Liver (tissue), 9 donors: ENCODE results near the gene WDR49. TPM values are rescaled to one million over a fixed set of nuclear protein-coding genes. Genes with fewer than 3 reads are reported as not detected.

Source experiments
- DNase-seq: peaks from one replicate; pipeline ENCODE4 v3.0.0-alpha.2; 2017; ENCODE audit warnings: low spot score
- H3K27ac ChIP-seq, 2 donors: one replicate each; pipeline ENCODE4 v1.7.0; 2013; ENCODE audit warnings: inconsistent platforms in 2 of 2, low read length in 2 of 2, control low read depth in 1 of 2, low read depth in 1 of 2, mild to moderate bottlenecking in 1 of 2
- H3K27me3 ChIP-seq, 4 donors: one replicate each; pipeline versions ENCODE4 v1.6.1 to v1.7.0; 2013; ENCODE audit warnings: low read length in 3 of 4, inconsistent platforms in 1 of 4, mild to moderate bottlenecking in 1 of 4, moderate library complexity in 1 of 4; ENCODE audit not compliant: control insufficient read depth in 4 of 4, insufficient read depth in 4 of 4
- H3K36me3 ChIP-seq, 4 donors: one replicate each; pipeline versions ENCODE4 v1.6.1 to v1.7.0; 2013; ENCODE audit warnings: low read length in 3 of 4, mild to moderate bottlenecking in 3 of 4, low read depth in 1 of 4, moderate library complexity in 1 of 4; ENCODE audit not compliant: control insufficient read depth in 4 of 4, insufficient read depth in 3 of 4
- H3K4me1 ChIP-seq, 4 donors: one replicate each; pipeline versions ENCODE4 v1.6.1 to v1.7.0; 2013; ENCODE audit warnings: low read length in 3 of 4, mild to moderate bottlenecking in 3 of 4, moderate library complexity in 1 of 4; ENCODE audit not compliant: control insufficient read depth in 4 of 4, insufficient read depth in 4 of 4
- H3K4me3 ChIP-seq, 3 donors: one replicate each; pipeline versions ENCODE4 v1.6.1 to v1.7.0; 2013; ENCODE audit warnings: low read length in 3 of 3, control low read depth in 1 of 3, low read depth in 1 of 3, mild to moderate bottlenecking in 1 of 3
- H3K9ac ChIP-seq, 2 donors: one replicate each; pipeline ENCODE4 v1.7.0; 2013; ENCODE audit warnings: low read length in 2 of 2, mild to moderate bottlenecking in 2 of 2, moderate library complexity in 2 of 2, control low read depth in 1 of 2, low read depth in 1 of 2
- H3K9me3 ChIP-seq, 4 donors: one replicate each; pipeline versions ENCODE4 v1.6.1 to v1.7.0; 2013; ENCODE audit warnings: low read length in 3 of 4; ENCODE audit not compliant: control insufficient read depth in 4 of 4
- CTCF ChIP-seq: fragments of 150-350 bp; IDR thresholded peaks from 2 replicates; pipeline ENCODE4 v1.5.1; 2017; ENCODE audit warnings: improper control_type of control experiment, low read depth, low read length; ENCODE audit not compliant: missing input control
- EGR1 ChIP-seq, 2 donors: IDR thresholded peaks; 2 replicates each; pipeline ENCODE4 v1.6.1; 2016 to 2018; ENCODE audit warnings: antibody characterized with exemption in 2 of 2, low read depth in 2 of 2
- FOXA1 ChIP-seq: IDR thresholded peaks from 2 replicates; pipeline ENCODE4 v1.6.1; 2016; ENCODE audit warnings: antibody characterized with exemption
- FOXA2 ChIP-seq: IDR thresholded peaks from 2 replicates; pipeline ENCODE4 v1.6.1; 2016; ENCODE audit warnings: antibody characterized with exemption
- GABPA ChIP-seq, 2 donors: IDR thresholded peaks in 1 of 2; conservative IDR thresholded peaks in 1 of 2; 2 replicates each; pipeline ENCODE4 v1.6.1; 2016; ENCODE audit warnings: antibody characterized with exemption in 2 of 2, mild to moderate bottlenecking in 1 of 2, moderate library complexity in 1 of 2
- HNF4A ChIP-seq, 2 donors: conservative IDR thresholded peaks; 2 replicates each; pipeline ENCODE4 v1.6.1; 2016; ENCODE audit warnings: antibody characterized with exemption in 2 of 2, mild to moderate bottlenecking in 2 of 2
- HNF4G ChIP-seq: IDR thresholded peaks from 2 replicates; pipeline ENCODE4 v1.6.1; 2016; ENCODE audit warnings: antibody characterized with exemption
- JUND ChIP-seq, 2 donors: IDR thresholded peaks; 2 replicates each; pipeline ENCODE4 v1.6.1; 2016; ENCODE audit warnings: antibody characterized with exemption in 2 of 2
- NR2F2 ChIP-seq: IDR thresholded peaks from 2 replicates; pipeline ENCODE4 v1.6.1; 2016; ENCODE audit warnings: antibody characterized with exemption
- RAD21 ChIP-seq, 2 donors: IDR thresholded peaks; 2 replicates each; pipeline ENCODE4 v1.6.1; 2016; ENCODE audit warnings: antibody characterized with exemption in 2 of 2, mild to moderate bottlenecking in 2 of 2
- RXRA ChIP-seq, 2 donors: IDR thresholded peaks; 2 replicates each; pipeline ENCODE4 v1.6.1; 2017 to 2018; ENCODE audit warnings: antibody characterized with exemption in 2 of 2, mild to moderate bottlenecking in 1 of 2
- SP1 ChIP-seq: IDR thresholded peaks from 2 replicates; pipeline ENCODE4 v1.6.1; 2018; ENCODE audit warnings: antibody characterized with exemption, mild to moderate bottlenecking
- TAF1 ChIP-seq: conservative IDR thresholded peaks from 2 replicates; pipeline ENCODE4 v1.6.1; 2016; ENCODE audit warnings: antibody characterized with exemption, mild to moderate bottlenecking
- YY1 ChIP-seq: IDR thresholded peaks from 2 replicates; pipeline ENCODE4 v1.6.1; 2016; ENCODE audit warnings: antibody characterized with exemption, mild to moderate bottlenecking
- ZBTB33 ChIP-seq: IDR thresholded peaks from 2 replicates; pipeline ENCODE4 v1.6.1; 2016; ENCODE audit warnings: antibody characterized with exemption
- WGBS: extraction: QIAGEN DNeasy Blood & Tissue Kit; methylation state at CpG from one replicate; pipeline ENCODE4 v1.1.7; 2013; 5-methylcytosine and 5-hydroxymethylcytosine counted together
- polyA plus RNA-seq, 2 donors: library from polyadenylated mRNA; stranded (reverse) in 1 of 2; unstranded in 1 of 2; fragments of 200-250 nt in 1 of 2; fragments of >200 nt in 1 of 2; fragmentation: Nextera tagmentation in 1 of 2; extraction: Ambion mirVana in 1 of 2; gene quantifications; one replicate each; pipeline versions ENCODE4 v1.2.1 to v1.2.3, GENCODE V29; 2013 to 2015
- total RNA-seq, 2 donors: library from RNA; depleted of rRNA; stranded (reverse); fragments of >200 nt; gene quantifications; one replicate each; pipeline ENCODE4 v1.2.3, GENCODE V29; 2014
- TF ChIP-seq, protein P1 (sequence below): IDR thresholded peaks from 2 replicates; pipeline ENCODE4 v1.6.1; 2016; ENCODE audit warnings: antibody characterized with exemption
- TF ChIP-seq, protein P2 (sequence below): IDR thresholded peaks from 2 replicates; pipeline ENCODE4 v1.6.1; 2016; ENCODE audit warnings: antibody characterized with exemption, mild to moderate bottlenecking
- donor health status: healthy.
- donor health status: healthy.
- donor health status: healthy.
- donor health status: healthy.
- donor health status: healthy.

Gene WDR49
- total and polyA plus RNA-seq, 4 donors: 0.23 to 0.42 TPM; not detected in 2

GRCh38 chr3:167497903-167498302, 155.8 kb downstream of the WDR49 start:
- no peak for TF ChIP-seq TAF1
- TF ChIP-seq FOXA1: no peak
- no peak for TF ChIP-seq HNF4A (conservative IDR thresholded peaks at IDR 0.05)
- no peak for TF ChIP-seq HNF4G
- TF ChIP-seq GABPA (IDR thresholded peaks at IDR 0.05 in 1 of 2, conservative IDR thresholded peaks at IDR 0.05 in 1 of 2): no peak
- no peak for TF ChIP-seq FOXA2
- TF ChIP-seq, protein P1, sequence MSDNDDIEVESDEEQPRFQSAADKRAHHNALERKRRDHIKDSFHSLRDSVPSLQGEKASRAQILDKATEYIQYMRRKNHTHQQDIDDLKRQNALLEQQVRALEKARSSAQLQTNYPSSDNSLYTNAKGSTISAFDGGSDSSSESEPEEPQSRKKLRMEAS: no peak
- no peak for TF ChIP-seq CTCF
- no peak for TF ChIP-seq NR2F2
- no peak for TF ChIP-seq EGR1 (IDR thresholded peaks at IDR 0.05; ENCODE audit: low read depth in 2 of 2)
- TF ChIP-seq RAD21 (IDR thresholded peaks at IDR 0.05): no peak
- H3K27me3 ChIP-seq: no peaks in the 10 kb centered on the region
- 93% methylated on average over 7 of the region's 7 CpGs for WGBS

DNA sequence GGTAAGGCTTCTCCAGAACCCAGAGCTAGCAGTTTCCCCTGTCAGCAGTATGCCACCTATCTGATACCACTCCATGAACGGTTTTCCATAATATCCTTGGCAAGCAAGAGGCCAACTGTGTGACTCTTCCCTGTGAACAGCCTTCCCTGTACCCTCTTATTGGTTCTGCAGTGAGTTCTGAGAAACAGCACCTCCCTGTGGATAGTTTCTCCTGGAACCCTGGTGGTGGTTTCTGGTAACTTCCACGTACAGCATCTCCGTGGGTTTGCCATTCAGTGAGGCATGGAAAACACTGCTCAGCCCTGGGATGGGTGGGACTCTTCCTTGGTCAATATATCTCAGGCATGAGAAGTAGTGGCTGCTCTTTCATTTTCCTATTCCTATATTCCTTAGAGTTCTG, 160.5 kb downstream of the WDR49 start:
- Histone ChIP-seq H3K4me1 (no peaks in the 10 kb centered on the region), H3K36me3 (no peaks in the 10 kb centered on the region), H3K9ac (no peak overlapping the region), H3K27ac (no peak overlapping the region), H3K9me3 (no peaks in the 10 kb centered on the region), H3K27me3 (no peaks in the 10 kb centered on the region), H3K4me3 (no peak overlapping the region)
- 63% methylated on average over 3 of the region's 3 CpGs for WGBS
- TF ChIP-seq RAD21 (IDR thresholded peaks at IDR 0.05) (peak in 1 of 2 donors; percentile 31), NR2F2 (no peak)
- no peak for DNase-seq

More at GRCh38 chr3:167497903-167498302, 155.8 kb downstream of the WDR49 start:
- H3K27ac ChIP-seq: no peak overlapping the region
- H3K4me3 ChIP-seq: no peak overlapping the region
- H3K36me3 ChIP-seq: no peaks in the 10 kb centered on the region
- H3K9ac ChIP-seq: no peak overlapping the region
- H3K9me3 ChIP-seq: no peaks in the 10 kb centered on the region
- no peak for DNase-seq
- H3K4me1 ChIP-seq: no peaks in the 10 kb centered on the region

DNA sequence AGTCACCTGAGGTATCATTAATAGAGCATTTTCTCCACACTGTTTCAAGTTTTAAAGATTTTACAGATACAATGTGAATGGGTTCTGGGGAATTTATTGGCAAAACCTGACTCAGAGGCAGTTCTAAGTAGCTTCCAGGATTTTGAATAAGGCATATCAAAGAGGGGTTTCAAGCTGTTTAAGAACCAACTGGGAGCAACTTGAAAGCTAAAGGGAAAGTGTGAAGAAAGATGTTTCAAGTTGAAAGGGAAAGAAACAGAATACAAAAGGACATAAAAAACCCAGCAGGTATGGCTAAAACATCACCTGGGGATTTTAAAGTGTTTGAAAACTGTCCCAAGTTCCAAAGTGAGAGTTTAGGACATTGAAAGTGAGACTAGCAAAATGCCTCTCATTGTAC, 162.1 kb downstream of the WDR49 start:
- Histone ChIP-seq H3K9ac (no peak overlapping the region), H3K27ac (no peak overlapping the region), H3K4me1 (no peaks in the 10 kb centered on the region), H3K27me3 (no peaks in the 10 kb centered on the region), H3K9me3 (no peaks in the 10 kb centered on the region), H3K36me3 (no peaks in the 10 kb centered on the region), H3K4me3 (no peak overlapping the region)
- DNase-seq: no peak
- no peak for TF ChIP-seq FOXA1
- TF ChIP-seq, protein P2, sequence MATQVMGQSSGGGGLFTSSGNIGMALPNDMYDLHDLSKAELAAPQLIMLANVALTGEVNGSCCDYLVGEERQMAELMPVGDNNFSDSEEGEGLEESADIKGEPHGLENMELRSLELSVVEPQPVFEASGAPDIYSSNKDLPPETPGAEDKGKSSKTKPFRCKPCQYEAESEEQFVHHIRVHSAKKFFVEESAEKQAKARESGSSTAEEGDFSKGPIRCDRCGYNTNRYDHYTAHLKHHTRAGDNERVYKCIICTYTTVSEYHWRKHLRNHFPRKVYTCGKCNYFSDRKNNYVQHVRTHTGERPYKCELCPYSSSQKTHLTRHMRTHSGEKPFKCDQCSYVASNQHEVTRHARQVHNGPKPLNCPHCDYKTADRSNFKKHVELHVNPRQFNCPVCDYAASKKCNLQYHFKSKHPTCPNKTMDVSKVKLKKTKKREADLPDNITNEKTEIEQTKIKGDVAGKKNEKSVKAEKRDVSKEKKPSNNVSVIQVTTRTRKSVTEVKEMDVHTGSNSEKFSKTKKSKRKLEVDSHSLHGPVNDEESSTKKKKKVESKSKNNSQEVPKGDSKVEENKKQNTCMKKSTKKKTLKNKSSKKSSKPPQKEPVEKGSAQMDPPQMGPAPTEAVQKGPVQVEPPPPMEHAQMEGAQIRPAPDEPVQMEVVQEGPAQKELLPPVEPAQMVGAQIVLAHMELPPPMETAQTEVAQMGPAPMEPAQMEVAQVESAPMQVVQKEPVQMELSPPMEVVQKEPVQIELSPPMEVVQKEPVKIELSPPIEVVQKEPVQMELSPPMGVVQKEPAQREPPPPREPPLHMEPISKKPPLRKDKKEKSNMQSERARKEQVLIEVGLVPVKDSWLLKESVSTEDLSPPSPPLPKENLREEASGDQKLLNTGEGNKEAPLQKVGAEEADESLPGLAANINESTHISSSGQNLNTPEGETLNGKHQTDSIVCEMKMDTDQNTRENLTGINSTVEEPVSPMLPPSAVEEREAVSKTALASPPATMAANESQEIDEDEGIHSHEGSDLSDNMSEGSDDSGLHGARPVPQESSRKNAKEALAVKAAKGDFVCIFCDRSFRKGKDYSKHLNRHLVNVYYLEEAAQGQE: no peak
- TF ChIP-seq NR2F2: no peak
- no peak for TF ChIP-seq JUND (IDR thresholded peaks at IDR 0.05)
- TF ChIP-seq HNF4G: no peak
- no peak for TF ChIP-seq ZBTB33
- TF ChIP-seq FOXA2: no peak
- TF ChIP-seq, protein P1: no peak
- TF ChIP-seq EGR1 (IDR thresholded peaks at IDR 0.05; ENCODE audit: low read depth in 2 of 2): no peak
- no peak for TF ChIP-seq SP1
- TF ChIP-seq RAD21 (IDR thresholded peaks at IDR 0.05): no peak
- no peak for TF ChIP-seq HNF4A (conservative IDR thresholded peaks at IDR 0.05)
- no peak for TF ChIP-seq CTCF
- no peak for TF ChIP-seq RXRA (IDR thresholded peaks at IDR 0.05)
- no peak for TF ChIP-seq TAF1
- no peak for TF ChIP-seq YY1
- TF ChIP-seq GABPA (IDR thresholded peaks at IDR 0.05 in 1 of 2, conservative IDR thresholded peaks at IDR 0.05 in 1 of 2): no peak
